CD14-positive monocyte (primary cell): Measurements from ENCODE around the gene RIMBP2. TPM values are rescaled to one million over a fixed set of nuclear protein-coding genes. Genes with fewer than 3 reads are reported as not detected.
A peak's percentile ranks its signal among the peaks of the same experiment; 100 is the strongest.

Experiments used
- DNase-seq, 3 donors: peaks; one replicate each; pipeline ENCODE4 v3.0.0-alpha.2; 2011 to 2022
- H2AFZ ChIP-seq: 2 replicates; pipeline ENCODE4 v1.6.0; 2012; ENCODE audit warnings: mild to moderate bottlenecking, low read depth, low read length, inconsistent platforms; ENCODE audit not compliant: insufficient read depth, poor library complexity, severe bottlenecking
- H3K27ac ChIP-seq, 2 donors: 1 replicate in 1 of 2; 2 replicates in 1 of 2; pipeline ENCODE4 v1.5.1; 2012 to 2013; ENCODE audit warnings: low read length in 2 of 2, control low read depth in 1 of 2, inconsistent platforms in 1 of 2, low read depth in 1 of 2, mild to moderate bottlenecking in 1 of 2
- H3K27me3 ChIP-seq, 2 donors: one replicate each; pipeline versions ENCODE4 v1.6.0 to v1.6.1; 2011 to 2013; ENCODE audit warnings: low read length in 2 of 2; ENCODE audit not compliant: control insufficient read depth in 2 of 2, insufficient read depth in 2 of 2
- H3K36me3 ChIP-seq, 2 donors: replicated peaks in 1 of 2; 1 replicate in 1 of 2; 2 replicates in 1 of 2; pipeline versions ENCODE4 v1.5.1 to v1.6.1; 2012 to 2013; ENCODE audit warnings: low read length in 2 of 2, control low read depth in 1 of 2, inconsistent platforms in 1 of 2, mild to moderate bottlenecking in 1 of 2; ENCODE audit not compliant: insufficient read depth in 2 of 2, control insufficient read depth in 1 of 2
- H3K4me1 ChIP-seq, 2 donors: 1 replicate in 1 of 2; 2 replicates in 1 of 2; pipeline versions ENCODE4 v1.5.1 to v1.6.1; 2012 to 2013; ENCODE audit warnings: low read length in 2 of 2, control low read depth in 1 of 2, inconsistent platforms in 1 of 2, mild to moderate bottlenecking in 1 of 2, moderate library complexity in 1 of 2; ENCODE audit not compliant: insufficient read depth in 2 of 2, control insufficient read depth in 1 of 2
- H3K4me2 ChIP-seq: replicated peaks from 2 replicates; pipeline ENCODE3; 2012; ENCODE audit warnings: low read length, moderate library complexity, mild to moderate bottlenecking; ENCODE audit not compliant: poor library complexity, severe bottlenecking; ENCODE audit errors: extremely low read depth
- H3K4me3 ChIP-seq, 3 experiments: fragments of 200-600 bp in 1 of 3; sonication (generic) in 1 of 3; replicated peaks in 1 of 3; 1 replicate in 2 of 3; 2 replicates in 1 of 3; pipeline ENCODE4 v1.5.1; 2011 to 2013; ENCODE audit warnings: low read length in 3 of 3, mild to moderate bottlenecking in 3 of 3, control low read depth in 2 of 3, low read depth in 2 of 3, inconsistent platforms in 1 of 3, moderate library complexity in 1 of 3
- H3K79me2 ChIP-seq: 2 replicates; pipeline ENCODE4 v1.6.0; 2012; ENCODE audit warnings: mild to moderate bottlenecking, control low read depth, inconsistent platforms, low read length, moderate library complexity; ENCODE audit not compliant: insufficient read depth
- H3K9ac ChIP-seq: 2 replicates; pipeline ENCODE4 v1.6.0; 2017; ENCODE audit warnings: low read length, mild to moderate bottlenecking; ENCODE audit not compliant: insufficient read depth, poor library complexity, severe bottlenecking
- H3K9me3 ChIP-seq, 2 donors: replicated peaks in 1 of 2; 1 replicate in 1 of 2; 2 replicates in 1 of 2; pipeline versions ENCODE4 v1.5.1 to v1.6.1; 2012 to 2013; ENCODE audit warnings: low read length in 2 of 2, control low read depth in 1 of 2; ENCODE audit not compliant: control insufficient read depth in 1 of 2, insufficient read depth in 1 of 2
- H4K20me1 ChIP-seq: 2 replicates; pipeline ENCODE4 v1.6.0; 2012; ENCODE audit warnings: mild to moderate bottlenecking, low read length, control low read depth, moderate library complexity; ENCODE audit not compliant: insufficient read depth
- H3K27ac Mint-ChIP-seq, 7 donors: one replicate each; pipeline ENCODE4 v1.8.0; 2020; ENCODE audit warnings: mild to moderate bottlenecking in 7 of 7, mixed read lengths in 7 of 7, moderate library complexity in 6 of 7, inconsistent platforms in 2 of 7
- H3K27me3 Mint-ChIP-seq, 3 donors: one replicate each; pipeline ENCODE4 v1.8.0; 2021 to 2022; ENCODE audit warnings: low read depth in 3 of 3, mild to moderate bottlenecking in 3 of 3, mixed read lengths in 3 of 3, moderate library complexity in 3 of 3, inconsistent platforms in 1 of 3
- H3K36me3 Mint-ChIP-seq, 2 donors: one replicate each; pipeline ENCODE4 v1.8.0; 2020; ENCODE audit warnings: mixed read lengths in 2 of 2, inconsistent platforms in 1 of 2, mild to moderate bottlenecking in 1 of 2
- H3K4me1 Mint-ChIP-seq: one replicate; pipeline ENCODE4 v1.8.0; 2020; ENCODE audit warnings: mild to moderate bottlenecking, mixed read lengths
- H3K4me3 Mint-ChIP-seq, 2 donors: one replicate each; pipeline ENCODE4 v1.8.0; 2020; ENCODE audit warnings: mild to moderate bottlenecking in 2 of 2, mixed read lengths in 2 of 2, moderate library complexity in 1 of 2
- H3K9me3 Mint-ChIP-seq, 7 donors: one replicate each; pipeline ENCODE4 v1.8.0; 2020 to 2022; ENCODE audit warnings: mixed read lengths in 7 of 7, mild to moderate bottlenecking in 6 of 7, moderate library complexity in 6 of 7, inconsistent platforms in 2 of 7
- WGBS: methylation state at CpG from one replicate; pipeline ENCODE4 v1.1.5; 2013; ENCODE audit warnings: missing lambda C conversion rate; ENCODE audit not compliant: insufficient coverage; 5-methylcytosine and 5-hydroxymethylcytosine counted together
- intact Hi-C, 2 donors: fragments of 100-400 bp; cut with micrococcal nuclease; formaldehyde crosslinking; loops; one replicate each; pipeline versions ENCODE4 v1.15.0 to v1.15.1; 2023
- polyA plus RNA-seq, 3 donors: library from polyadenylated mRNA; depleted of rRNA in 1 of 3; unstranded in 2 of 3; stranded (reverse) in 1 of 3; fragments of 300-500 nt in 2 of 3; fragments of >200 nt in 1 of 3; fragmentation: Illumina TruSeq in 2 of 3; gene quantifications; 1 replicate in 2 of 3; 2 replicates in 1 of 3; pipeline ENCODE4 v1.2.3, GENCODE V29; 2012 to 2021
- TF ChIP-seq, protein P1 (sequence below): fragments of 200-600 bp; IDR thresholded peaks from one replicate; pipeline ENCODE4 v1.8.0; 2022; ENCODE audit warnings: antibody characterized with exemption, mild to moderate bottlenecking

The RIMBP2 gene
- polyA plus RNA-seq, 3 donors: not detected

- 96% methylated on average over 12 of the region's 13 CpGs for WGBS
- Histone ChIP-seq H3K27me3 (no peaks in the 10 kb centered on the region), H3K9ac (no peak overlapping the region), H4K20me1 (no peaks in the 10 kb centered on the region), H2AFZ (no peak overlapping the region), H3K4me2 (no peak overlapping the region), H3K9me3 (no peaks in the 10 kb centered on the region), H3K36me3 (no peaks in the 10 kb centered on the region), H3K4me1 (no peaks in the 10 kb centered on the region), H3K27ac (no peak overlapping the region), H3K79me2 (no peaks in the 10 kb centered on the region), H3K4me3 (no peak overlapping the region)
- TF ChIP-seq, protein P1, sequence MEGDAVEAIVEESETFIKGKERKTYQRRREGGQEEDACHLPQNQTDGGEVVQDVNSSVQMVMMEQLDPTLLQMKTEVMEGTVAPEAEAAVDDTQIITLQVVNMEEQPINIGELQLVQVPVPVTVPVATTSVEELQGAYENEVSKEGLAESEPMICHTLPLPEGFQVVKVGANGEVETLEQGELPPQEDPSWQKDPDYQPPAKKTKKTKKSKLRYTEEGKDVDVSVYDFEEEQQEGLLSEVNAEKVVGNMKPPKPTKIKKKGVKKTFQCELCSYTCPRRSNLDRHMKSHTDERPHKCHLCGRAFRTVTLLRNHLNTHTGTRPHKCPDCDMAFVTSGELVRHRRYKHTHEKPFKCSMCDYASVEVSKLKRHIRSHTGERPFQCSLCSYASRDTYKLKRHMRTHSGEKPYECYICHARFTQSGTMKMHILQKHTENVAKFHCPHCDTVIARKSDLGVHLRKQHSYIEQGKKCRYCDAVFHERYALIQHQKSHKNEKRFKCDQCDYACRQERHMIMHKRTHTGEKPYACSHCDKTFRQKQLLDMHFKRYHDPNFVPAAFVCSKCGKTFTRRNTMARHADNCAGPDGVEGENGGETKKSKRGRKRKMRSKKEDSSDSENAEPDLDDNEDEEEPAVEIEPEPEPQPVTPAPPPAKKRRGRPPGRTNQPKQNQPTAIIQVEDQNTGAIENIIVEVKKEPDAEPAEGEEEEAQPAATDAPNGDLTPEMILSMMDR: no peak
- H3K4me1 Mint-ChIP-seq: no peaks in the 10 kb centered on the region
- no peaks in the 10 kb centered on the region for H3K36me3 Mint-ChIP-seq
- no peak for DNase-seq
- intact Hi-C loops: no loop called here
- peaks cover 0 to 3% (median 0%) of the 10 kb centered on the region in 7 donors for H3K9me3 Mint-ChIP-seq
- peak overlapping the region in 1 of 7 donors; percentile 15 for H3K27ac Mint-ChIP-seq
- no peak overlapping the region for H3K4me3 Mint-ChIP-seq
- H3K27me3 Mint-ChIP-seq: peaks cover 1 to 7% (median 7%) of the 10 kb centered on the region in 3 donors
Measured at GRCh38 chr12:130367523-130367922, 348.6 kb downstream of the RIMBP2 start.

- H4K20me1 ChIP-seq: no peaks in the 10 kb centered on the region
- no peak overlapping the region for H3K27ac ChIP-seq
- no peaks in the 10 kb centered on the region for H3K4me1 Mint-ChIP-seq
- no peak overlapping the region for H3K4me2 ChIP-seq
- no peak overlapping the region for H3K4me3 Mint-ChIP-seq
- DNase-seq: no peak
- no peak overlapping the region for H2AFZ ChIP-seq
- H3K4me1 ChIP-seq: no peaks in the 10 kb centered on the region
- H3K4me3 ChIP-seq: no peak overlapping the region
- H3K27ac Mint-ChIP-seq: no peak overlapping the region
- no peaks in the 10 kb centered on the region for H3K36me3 Mint-ChIP-seq
- no peaks in the 10 kb centered on the region for H3K79me2 ChIP-seq
- TF ChIP-seq, protein P1: no peak
- no CpG with 5 or more reads among the region's 2 CpGs for WGBS
- intact Hi-C loops: no loop called here
- H3K9me3 Mint-ChIP-seq: peaks cover 0 to 3% (median 0%) of the 10 kb centered on the region in 7 donors
- no peaks in the 10 kb centered on the region for H3K36me3 ChIP-seq
- no peaks in the 10 kb centered on the region for H3K27me3 ChIP-seq
- H3K9ac ChIP-seq: no peak overlapping the region
- H3K27me3 Mint-ChIP-seq: peaks cover 1 to 7% (median 7%) of the 10 kb centered on the region in 3 donors
- H3K9me3 ChIP-seq: no peaks in the 10 kb centered on the region
Measured at GRCh38 chr12:130367003-130367402, 349.1 kb downstream of the RIMBP2 start.
